PC-3 (cell line): Measurements from ENCODE around the gene KRT28. TPM values are rescaled to one million over a fixed set of nuclear protein-coding genes. Genes with fewer than 3 reads are reported as not detected.

Source experiments
- ATAC-seq: fragments of 200-7000 bp; cut with Tn5 transposase; 2 replicates; pipeline ENCODE4 v1.9.1; 2020; ENCODE audit warnings: mild to moderate bottlenecking, moderate library complexity
- BruUV-seq: library from RNA; stranded (reverse); fragments of 400-500 nt; replicated peaks from 2 replicates; lab custom pipeline; 2021; lab: Mats Ljungman, UMichigan
- CTCF ChIA-PET: fragments of 300-600 bp; sonication (Branson Sonifier 250); formaldehyde crosslinking; loops from one replicate; lab custom pipeline; 2022; ENCODE audit warnings: antibody characterized with exemption; lab: Charles Lee
- POLR2A ChIA-PET: fragments of 300-600 bp; sonication (Branson Sonifier 250); formaldehyde crosslinking; loops from one replicate; lab custom pipeline; 2022; ENCODE audit warnings: antibody characterized with exemption; ENCODE audit not compliant: unreplicated experiment; lab: Charles Lee
- DNase-seq: peaks from one replicate; pipeline ENCODE4 v3.0.0-alpha.2; 2015
- H2AFZ ChIP-seq: fragments of 300-600 bp; sonication (generic); 2 replicates; pipeline ENCODE4 v1.6.0; 2016; ENCODE audit warnings: antibody characterized with exemption, low read length
- H3F3A ChIP-seq: fragments of 300-600 bp; sonication (generic); one replicate; pipeline ENCODE4 v1.6.0; 2017; ENCODE audit warnings: antibody characterized with exemption, low read length, control low read depth, mild to moderate bottlenecking; ENCODE audit not compliant: unreplicated experiment
- H3K27ac ChIP-seq: fragments of 300-600 bp; sonication (generic); 2 replicates; pipeline ENCODE4 v1.5.1; 2016; ENCODE audit warnings: mild to moderate bottlenecking, low read length
- H3K27me3 ChIP-seq: fragments of 300-600 bp; sonication (generic); 2 replicates; pipeline ENCODE4 v1.6.1; 2016; ENCODE audit warnings: low read length, mixed read lengths
- H3K36me3 ChIP-seq: fragments of 300-600 bp; sonication (generic); 2 replicates; pipeline ENCODE4 v1.6.1; 2016; ENCODE audit warnings: low read depth, mixed run types, low read length, mixed read lengths
- H3K4me1 ChIP-seq: fragments of 300-600 bp; sonication (generic); 2 replicates; pipeline ENCODE4 v1.5.1; 2016; ENCODE audit warnings: low read length; ENCODE audit not compliant: insufficient read depth
- H3K4me2 ChIP-seq: fragments of 300-600 bp; sonication (generic); 2 replicates; pipeline ENCODE4 v1.6.0; 2016; ENCODE audit warnings: low read length
- H3K4me3 ChIP-seq: fragments of 300-600 bp; sonication (generic); 2 replicates; pipeline ENCODE4 v1.5.1; 2016; ENCODE audit warnings: mild to moderate bottlenecking, low read length, mixed read lengths
- H3K79me2 ChIP-seq: fragments of 300-600 bp; sonication (generic); 2 replicates; pipeline ENCODE4 v1.6.1; 2017; ENCODE audit warnings: low read length, mixed read lengths
- H3K9ac ChIP-seq: fragments of 300-600 bp; sonication (generic); 2 replicates; pipeline ENCODE4 v1.6.0; 2016; ENCODE audit warnings: mild to moderate bottlenecking, low read length
- H3K9me2 ChIP-seq: fragments of 300-600 bp; sonication (generic); replicated peaks from 2 replicates; pipeline ENCODE4 v1.6.1; 2016; ENCODE audit warnings: mixed run types, low read length, mixed read lengths
- H3K9me3 ChIP-seq: fragments of 300-600 bp; sonication (generic); 2 replicates; pipeline ENCODE4 v1.6.1; 2016; ENCODE audit warnings: low read length, mixed read lengths
- H4K20me1 ChIP-seq: fragments of 300-600 bp; sonication (generic); 2 replicates; pipeline ENCODE4 v1.6.1; 2016; ENCODE audit warnings: low read length, mixed read lengths
- EZH2 ChIP-seq: fragments of 300-600 bp; sonication (generic); IDR thresholded peaks from one replicate; pipeline ENCODE4 v1.6.1; 2017; ENCODE audit warnings: antibody characterized with exemption, mild to moderate bottlenecking, low read length; ENCODE audit not compliant: unreplicated experiment
- EZH2phosphoT487 ChIP-seq: fragments of 300-600 bp; sonication (generic); IDR thresholded peaks from 2 replicates; pipeline ENCODE4 v1.6.1; 2018; ENCODE audit warnings: mild to moderate bottlenecking, antibody characterized with exemption, low read length, borderline replicate concordance
- intact Hi-C: fragments of 100-400 bp; cut with micrococcal nuclease; formaldehyde crosslinking; loops from 2 replicates; pipeline ENCODE4 v1.9.0; 2023
- total RNA-seq: library from RNA; depleted of rRNA; stranded (reverse); fragments of >200 nt; gene quantifications from 2 replicates; pipeline ENCODE4 v1.2.3, GENCODE V29; 2014
- TF ChIP-seq, protein P1 (sequence below): fragments of 300-600 bp; sonication (generic); conservative IDR thresholded peaks from 2 replicates; pipeline ENCODE4 v1.5.1; 2017; ENCODE audit warnings: antibody characterized with exemption, low read depth, mild to moderate bottlenecking, low read length

Gene KRT28
- total RNA-seq, 1 experiment from 2014 or later: not detected

DNA sequence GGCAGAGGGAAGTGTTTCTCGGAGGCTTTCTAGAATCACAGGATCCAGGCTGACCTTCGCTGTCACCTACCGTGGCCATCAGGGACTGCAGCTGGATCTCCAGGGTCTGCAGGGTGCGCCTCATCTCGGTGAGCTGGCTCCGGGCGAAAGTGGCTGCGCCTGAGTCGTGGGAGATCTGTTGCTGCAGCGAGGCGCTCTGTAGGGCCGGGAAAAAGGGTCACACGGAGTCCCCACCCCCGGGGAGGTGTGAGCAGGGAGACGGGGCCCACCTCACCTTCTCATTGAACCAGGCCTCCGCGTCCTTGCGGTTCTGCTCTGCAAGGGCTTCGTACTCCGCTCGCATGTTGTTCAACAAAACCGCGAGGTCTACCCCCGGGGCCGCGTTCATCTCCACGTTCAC, 2.9 kb downstream of the KRT28 start:
- TF ChIP-seq EZH2phosphoT487 (no peak), EZH2 (no peak)
- TF ChIP-seq, protein P1, sequence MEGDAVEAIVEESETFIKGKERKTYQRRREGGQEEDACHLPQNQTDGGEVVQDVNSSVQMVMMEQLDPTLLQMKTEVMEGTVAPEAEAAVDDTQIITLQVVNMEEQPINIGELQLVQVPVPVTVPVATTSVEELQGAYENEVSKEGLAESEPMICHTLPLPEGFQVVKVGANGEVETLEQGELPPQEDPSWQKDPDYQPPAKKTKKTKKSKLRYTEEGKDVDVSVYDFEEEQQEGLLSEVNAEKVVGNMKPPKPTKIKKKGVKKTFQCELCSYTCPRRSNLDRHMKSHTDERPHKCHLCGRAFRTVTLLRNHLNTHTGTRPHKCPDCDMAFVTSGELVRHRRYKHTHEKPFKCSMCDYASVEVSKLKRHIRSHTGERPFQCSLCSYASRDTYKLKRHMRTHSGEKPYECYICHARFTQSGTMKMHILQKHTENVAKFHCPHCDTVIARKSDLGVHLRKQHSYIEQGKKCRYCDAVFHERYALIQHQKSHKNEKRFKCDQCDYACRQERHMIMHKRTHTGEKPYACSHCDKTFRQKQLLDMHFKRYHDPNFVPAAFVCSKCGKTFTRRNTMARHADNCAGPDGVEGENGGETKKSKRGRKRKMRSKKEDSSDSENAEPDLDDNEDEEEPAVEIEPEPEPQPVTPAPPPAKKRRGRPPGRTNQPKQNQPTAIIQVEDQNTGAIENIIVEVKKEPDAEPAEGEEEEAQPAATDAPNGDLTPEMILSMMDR: no peak
- intact Hi-C loops: no loop called here
- BruUV-seq: no TSS peak
- H3K27ac ChIP-seq: no peak overlapping the region
- no peaks in the 10 kb centered on the region for H4K20me1 ChIP-seq
- H3K9ac ChIP-seq: no peak overlapping the region
- no peaks in the 10 kb centered on the region for H3F3A ChIP-seq
- ATAC-seq: no peak
- no peak for DNase-seq
- no peak overlapping the region for H3K4me2 ChIP-seq
- no peaks in the 10 kb centered on the region for H3K36me3 ChIP-seq
- H3K27me3 ChIP-seq: no peaks in the 10 kb centered on the region
- no peak overlapping the region for H2AFZ ChIP-seq
- POLR2A ChIA-PET: interaction anchor here (0.6 kb wide), 1 partner anchor 107 kb away, joined by 26 read pairs; no protein-coding TSS in a partner anchor
- H3K9me2 ChIP-seq: no peaks in the 10 kb centered on the region
- CTCF ChIA-PET: no interaction called here
- H3K9me3 ChIP-seq: no peaks in the 10 kb centered on the region
- no peak overlapping the region for H3K4me3 ChIP-seq
- no peaks in the 10 kb centered on the region for H3K4me1 ChIP-seq
- no peaks in the 10 kb centered on the region for H3K79me2 ChIP-seq

DNA sequence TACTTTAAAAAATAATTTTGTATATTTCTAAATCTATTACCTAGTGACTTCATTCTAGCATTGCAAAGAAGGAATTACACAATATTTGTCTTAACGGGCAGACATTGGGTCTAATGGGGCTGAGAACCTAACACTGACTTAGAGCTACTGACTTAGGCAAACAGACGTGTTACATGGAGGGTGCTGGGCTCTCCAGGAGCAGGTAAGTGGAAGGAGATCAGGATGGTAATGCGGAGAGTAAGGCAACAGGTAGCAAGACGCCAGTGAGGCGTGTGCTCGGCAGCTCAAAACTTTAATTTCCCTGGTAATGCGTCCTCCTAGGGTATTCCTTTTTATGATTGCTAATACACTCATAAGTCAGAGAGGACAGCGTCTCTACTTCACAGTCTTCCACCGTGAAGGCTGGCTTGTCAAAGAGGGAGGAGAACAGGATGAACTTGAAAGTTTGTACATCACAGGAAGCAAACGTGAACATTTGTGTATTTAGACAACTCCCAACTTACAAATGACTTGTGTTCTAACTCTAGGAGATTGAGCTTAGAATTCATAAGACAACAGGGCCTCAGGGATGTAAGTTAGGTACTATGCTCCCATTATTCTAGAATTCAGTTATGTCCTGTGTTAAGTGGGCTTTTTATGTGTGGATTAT, 4.6 kb downstream of the KRT28 start:
- ChIA-PET POLR2A (no interaction called here), CTCF (no interaction called here)
- no TSS peak for BruUV-seq
- peak overlapping the region; percentile 50 for H2AFZ ChIP-seq
- no peak overlapping the region for H3K4me2 ChIP-seq
- no peaks in the 10 kb centered on the region for H3K4me1 ChIP-seq
- no peak overlapping the region for H3K9ac ChIP-seq
- intact Hi-C loops: no loop called here
- no peaks in the 10 kb centered on the region for H4K20me1 ChIP-seq
- H3K27me3 ChIP-seq: no peaks in the 10 kb centered on the region
- no peak for DNase-seq
- no peaks in the 10 kb centered on the region for H3K9me3 ChIP-seq
- ATAC-seq: no peak
- H3K79me2 ChIP-seq: no peaks in the 10 kb centered on the region
- H3K4me3 ChIP-seq: no peak overlapping the region
- no peaks in the 10 kb centered on the region for H3F3A ChIP-seq
- H3K9me2 ChIP-seq: no peaks in the 10 kb centered on the region
- TF ChIP-seq EZH2phosphoT487: no peak
- TF ChIP-seq, protein P1: no peak
- no peak for TF ChIP-seq EZH2
- H3K36me3 ChIP-seq: no peaks in the 10 kb centered on the region
- no peak overlapping the region for H3K27ac ChIP-seq

DNA sequence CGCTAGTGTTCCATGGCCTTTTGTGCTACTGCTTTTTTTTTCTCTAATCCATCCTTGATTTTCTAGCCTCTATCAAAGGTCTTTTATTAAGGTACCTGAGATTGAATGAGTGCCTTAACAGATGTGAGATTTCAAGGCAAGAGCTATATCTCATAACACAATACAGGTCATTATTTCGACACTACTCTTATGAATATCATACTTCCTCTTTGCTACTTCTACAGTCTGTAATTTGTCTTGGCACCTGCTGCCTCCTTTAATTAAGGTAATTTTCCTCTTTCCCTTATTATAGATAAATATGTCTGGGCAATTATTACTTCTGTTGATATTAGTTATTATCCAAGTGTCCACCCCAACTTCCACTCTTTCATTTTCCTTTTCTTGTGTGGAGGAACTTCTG, 5.3 kb downstream of the KRT28 start:
- no peaks in the 10 kb centered on the region for H3K36me3 ChIP-seq
- no peak overlapping the region for H3K4me2 ChIP-seq
- H4K20me1 ChIP-seq: no peaks in the 10 kb centered on the region
- no peak overlapping the region for H3K9ac ChIP-seq
- no peak overlapping the region for H3K27ac ChIP-seq
- no peaks in the 10 kb centered on the region for H3K79me2 ChIP-seq
- intact Hi-C loops: no loop called here
- H3K4me1 ChIP-seq: no peaks in the 10 kb centered on the region
- POLR2A ChIA-PET: no interaction called here
- H3K9me2 ChIP-seq: no peaks in the 10 kb centered on the region
- no TSS peak for BruUV-seq
- H3F3A ChIP-seq: no peaks in the 10 kb centered on the region
- DNase-seq (no peak), ATAC-seq (no peak)
- no peak overlapping the region for H2AFZ ChIP-seq
- H3K4me3 ChIP-seq: no peak overlapping the region
- no peaks in the 10 kb centered on the region for H3K27me3 ChIP-seq
- CTCF ChIA-PET: no interaction called here
- no peaks in the 10 kb centered on the region for H3K9me3 ChIP-seq
- TF ChIP-seq EZH2: no peak
- TF ChIP-seq, protein P1: no peak
- no peak for TF ChIP-seq EZH2phosphoT487
